Measurements from ENCODE around the gene LRRC4C.

Gene LRRC4C

DNA sequence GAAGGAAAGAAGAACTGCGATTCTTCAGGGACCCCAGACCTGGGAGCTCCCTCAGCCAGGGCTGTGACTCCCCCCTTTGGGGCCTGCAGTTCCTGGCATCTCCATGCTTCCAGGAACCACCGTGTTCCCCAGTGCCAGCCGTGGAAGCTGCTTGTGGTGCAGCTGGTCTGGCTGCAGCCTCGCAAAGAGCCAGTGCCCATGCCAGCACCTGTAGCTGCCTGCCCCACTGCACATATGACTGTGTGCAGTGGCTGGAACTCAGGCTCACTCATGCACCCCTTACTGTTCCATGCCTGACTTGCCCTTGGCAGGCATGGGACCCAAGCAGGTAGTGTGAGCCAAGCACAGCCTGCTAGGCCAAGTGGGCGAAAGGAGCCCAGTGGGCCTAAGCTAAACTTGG lies 401.3 kb downstream of the LRRC4C start:
- H3K9ac ChIP-seq (ENCODE audit: low read depth, low read length): no peak overlapping the region
- no peak overlapping the region for H3K4me3 ChIP-seq (ENCODE audit: low read depth, low read length)
- no peaks in the 10 kb centered on the region for H3K9me3 ChIP-seq (ENCODE audit: control insufficient read depth, insufficient read depth, low read length)
- H3K36me3 ChIP-seq (ENCODE audit: control insufficient read depth, insufficient read depth, low read length): no peaks in the 10 kb centered on the region
- no peak overlapping the region for H3K27ac ChIP-seq (ENCODE audit: low read depth, low read length)
- H3K4me1 ChIP-seq (ENCODE audit: control insufficient read depth, insufficient read depth, low read length): peaks cover 8% of the 10 kb centered on the region; the same call in 1 of the 2 replicates
- no peaks in the 10 kb centered on the region for H3K27me3 ChIP-seq (ENCODE audit: control insufficient read depth, insufficient read depth, low read length)

GRCh38 chr11:41056892-41057569 lies 402.4 kb downstream of the LRRC4C start:
- H3K27me3 ChIP-seq (ENCODE audit: control insufficient read depth, insufficient read depth, low read length): no peaks in the 10 kb centered on the region
- H3K36me3 ChIP-seq (ENCODE audit: control insufficient read depth, insufficient read depth, low read length): no peaks in the 10 kb centered on the region
- H3K4me3 ChIP-seq (ENCODE audit: low read depth, low read length): no peak overlapping the region
- H3K9ac ChIP-seq (ENCODE audit: low read depth, low read length): no peak overlapping the region
- H3K9me3 ChIP-seq (ENCODE audit: control insufficient read depth, insufficient read depth, low read length): no peaks in the 10 kb centered on the region
- H3K27ac ChIP-seq (ENCODE audit: low read depth, low read length): no peak overlapping the region
- H3K4me1 ChIP-seq (ENCODE audit: control insufficient read depth, insufficient read depth, low read length): peaks cover 10% of the 10 kb centered on the region; the same call in 1 of the 2 replicates

- Histone ChIP-seq H3K36me3 (ENCODE audit: control insufficient read depth, insufficient read depth, low read length) (no peaks in the 10 kb centered on the region), H3K9ac (ENCODE audit: low read depth, low read length) (no peak overlapping the region), H3K4me1 (ENCODE audit: control insufficient read depth, insufficient read depth, low read length) (peaks cover 10% of the 10 kb centered on the region; the same call in 1 of the 2 replicates), H3K9me3 (ENCODE audit: control insufficient read depth, insufficient read depth, low read length) (no peaks in the 10 kb centered on the region), H3K27me3 (ENCODE audit: control insufficient read depth, insufficient read depth, low read length) (no peaks in the 10 kb centered on the region), H3K27ac (ENCODE audit: low read depth, low read length) (no peak overlapping the region), H3K4me3 (ENCODE audit: low read depth, low read length) (no peak overlapping the region)
Observed at GRCh38 chr11:41053894-41054293, 405.6 kb downstream of the LRRC4C start.

DNA sequence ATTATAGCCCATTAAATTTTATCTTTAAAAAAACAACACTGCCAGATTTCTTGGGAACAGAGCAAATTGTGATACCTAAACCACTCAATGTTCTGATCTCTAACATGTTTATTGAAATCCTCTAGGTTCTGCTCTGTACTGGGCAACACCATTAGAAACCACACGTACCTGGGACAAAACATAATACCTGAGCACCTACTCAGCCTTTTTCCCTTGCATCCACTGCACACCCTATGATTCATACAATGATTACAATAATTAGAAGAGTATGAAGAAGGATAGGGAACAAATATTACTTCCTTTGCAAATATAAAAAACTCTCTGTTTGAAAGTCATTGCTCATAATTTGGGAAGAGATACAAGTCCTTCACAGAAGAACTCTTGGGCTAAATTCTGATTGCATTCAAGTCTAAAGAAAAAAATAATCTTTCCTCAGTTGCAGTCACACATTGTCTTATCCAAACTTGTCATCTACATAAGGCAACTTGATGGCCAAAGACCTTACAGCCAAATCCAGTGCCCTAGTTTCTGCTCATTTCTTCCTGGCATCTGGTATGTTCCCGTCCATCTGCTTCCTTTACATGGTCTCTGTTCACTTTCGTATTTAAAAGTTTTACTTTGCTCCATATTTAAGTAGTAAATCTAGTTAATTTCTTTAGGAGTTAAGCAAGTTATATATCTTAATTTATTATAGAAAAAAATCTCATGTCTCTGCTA lies 407.4 kb downstream of the LRRC4C start:
- H3K4me1 ChIP-seq (ENCODE audit: control insufficient read depth, insufficient read depth, low read length): peaks cover 10% of the 10 kb centered on the region; the same call in 1 of the 2 replicates

GRCh38 chr11:41050791-41051190 lies 408.7 kb downstream of the LRRC4C start:
- Histone ChIP-seq H3K9me3 (ENCODE audit: control insufficient read depth, insufficient read depth, low read length) (no peaks in the 10 kb centered on the region), H3K27ac (ENCODE audit: low read depth, low read length) (no peak overlapping the region), H3K27me3 (ENCODE audit: control insufficient read depth, insufficient read depth, low read length) (no peaks in the 10 kb centered on the region), H3K4me1 (ENCODE audit: control insufficient read depth, insufficient read depth, low read length) (peaks cover 10% of the 10 kb centered on the region; the same call in 1 of the 2 replicates), H3K36me3 (ENCODE audit: control insufficient read depth, insufficient read depth, low read length) (no peaks in the 10 kb centered on the region), H3K4me3 (ENCODE audit: low read depth, low read length) (no peak overlapping the region), H3K9ac (ENCODE audit: low read depth, low read length) (no peak overlapping the region)

More for the DNA sequence above, 407.4 kb downstream of the LRRC4C start:
- no peak overlapping the region for H3K9ac ChIP-seq (ENCODE audit: low read depth, low read length)
- H3K27ac ChIP-seq (ENCODE audit: low read depth, low read length): no peak overlapping the region
- H3K27me3 ChIP-seq (ENCODE audit: control insufficient read depth, insufficient read depth, low read length): no peaks in the 10 kb centered on the region
- no peak overlapping the region for H3K4me3 ChIP-seq (ENCODE audit: low read depth, low read length)
- no peaks in the 10 kb centered on the region for H3K9me3 ChIP-seq (ENCODE audit: control insufficient read depth, insufficient read depth, low read length)
- no peaks in the 10 kb centered on the region for H3K36me3 ChIP-seq (ENCODE audit: control insufficient read depth, insufficient read depth, low read length)

DNA sequence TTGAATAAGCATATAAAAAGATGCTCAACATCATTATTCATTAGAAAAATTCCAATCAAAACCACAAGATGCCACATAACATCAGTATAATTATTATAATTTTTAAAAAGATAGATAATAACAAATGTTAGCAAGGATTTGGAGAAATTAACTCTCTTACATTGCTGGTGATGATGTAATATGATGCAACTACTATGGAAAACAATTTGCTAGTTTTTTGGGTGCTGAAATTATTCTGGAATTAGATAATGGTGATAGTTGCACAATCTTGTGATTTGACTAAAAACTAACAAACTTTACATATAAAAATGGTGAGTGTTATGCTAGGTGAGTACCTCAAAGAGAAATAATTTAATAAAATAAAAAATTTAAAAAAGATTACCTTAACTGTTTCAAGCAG lies 412.2 kb downstream of the LRRC4C start:
- Histone ChIP-seq H3K4me3 (ENCODE audit: low read depth, low read length) (no peak overlapping the region), H3K27ac (ENCODE audit: low read depth, low read length) (no peak overlapping the region), H3K4me1 (ENCODE audit: control insufficient read depth, insufficient read depth, low read length) (peaks cover 13% of the 10 kb centered on the region), H3K27me3 (ENCODE audit: control insufficient read depth, insufficient read depth, low read length) (no peaks in the 10 kb centered on the region), H3K9me3 (ENCODE audit: control insufficient read depth, insufficient read depth, low read length) (no peaks in the 10 kb centered on the region), H3K36me3 (ENCODE audit: control insufficient read depth, insufficient read depth, low read length) (no peaks in the 10 kb centered on the region), H3K9ac (ENCODE audit: low read depth, low read length) (no peak overlapping the region)

- Histone ChIP-seq H3K9me3 (ENCODE audit: control insufficient read depth, insufficient read depth, low read length) (no peaks in the 10 kb centered on the region), H3K4me3 (ENCODE audit: low read depth, low read length) (no peak overlapping the region), H3K27ac (ENCODE audit: low read depth, low read length) (no peak overlapping the region), H3K36me3 (ENCODE audit: control insufficient read depth, insufficient read depth, low read length) (no peaks in the 10 kb centered on the region), H3K27me3 (ENCODE audit: control insufficient read depth, insufficient read depth, low read length) (no peaks in the 10 kb centered on the region), H3K4me1 (ENCODE audit: control insufficient read depth, insufficient read depth, low read length) (peaks cover 13% of the 10 kb centered on the region), H3K9ac (ENCODE audit: low read depth, low read length) (no peak overlapping the region)
Observed at GRCh38 chr11:41045266-41045665, 414.2 kb downstream of the LRRC4C start.

- Histone ChIP-seq H3K9me3 (ENCODE audit: control insufficient read depth, insufficient read depth, low read length) (no peaks in the 10 kb centered on the region), H3K36me3 (ENCODE audit: control insufficient read depth, insufficient read depth, low read length) (no peaks in the 10 kb centered on the region)
Observed at GRCh38 chr11:41044747-41045146, 414.7 kb downstream of the LRRC4C start.

DNA sequence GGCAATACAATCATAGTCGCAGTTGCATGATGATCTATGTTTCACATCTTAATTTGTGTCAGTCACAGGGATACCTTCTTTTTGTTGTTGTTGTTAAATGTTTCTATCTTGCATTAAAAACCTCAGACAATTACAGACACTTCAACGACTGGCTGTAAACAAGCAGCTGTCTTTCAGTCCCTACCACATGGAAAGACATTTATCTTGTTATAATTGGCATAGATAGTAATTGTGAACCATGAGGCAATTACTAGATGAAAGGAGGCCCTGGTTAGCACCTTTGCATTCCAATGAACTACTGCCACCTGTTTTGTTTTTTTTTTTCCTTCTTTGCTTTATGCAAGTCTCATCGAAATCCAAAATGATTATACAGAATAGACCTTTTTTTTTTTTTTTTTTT lies 416.8 kb downstream of the LRRC4C start:
- Histone ChIP-seq H3K4me1 (ENCODE audit: control insufficient read depth, insufficient read depth, low read length) (peaks cover 23% of the 10 kb centered on the region), H3K9ac (ENCODE audit: low read depth, low read length) (no peak overlapping the region), H3K9me3 (ENCODE audit: control insufficient read depth, insufficient read depth, low read length) (no peaks in the 10 kb centered on the region), H3K4me3 (ENCODE audit: low read depth, low read length) (no peak overlapping the region), H3K36me3 (ENCODE audit: control insufficient read depth, insufficient read depth, low read length) (no peaks in the 10 kb centered on the region), H3K27me3 (ENCODE audit: control insufficient read depth, insufficient read depth, low read length) (no peaks in the 10 kb centered on the region), H3K27ac (ENCODE audit: low read depth, low read length) (no peak overlapping the region)

More at GRCh38 chr11:41044747-41045146, 414.7 kb downstream of the LRRC4C start:
- H3K27ac ChIP-seq (ENCODE audit: low read depth, low read length): no peak overlapping the region
- peaks cover 13% of the 10 kb centered on the region for H3K4me1 ChIP-seq (ENCODE audit: control insufficient read depth, insufficient read depth, low read length)
- no peak overlapping the region for H3K9ac ChIP-seq (ENCODE audit: low read depth, low read length)
- no peak overlapping the region for H3K4me3 ChIP-seq (ENCODE audit: low read depth, low read length)
- no peaks in the 10 kb centered on the region for H3K27me3 ChIP-seq (ENCODE audit: control insufficient read depth, insufficient read depth, low read length)

- peaks cover 23% of the 10 kb centered on the region for H3K4me1 ChIP-seq (ENCODE audit: control insufficient read depth, insufficient read depth, low read length)
- H3K4me3 ChIP-seq (ENCODE audit: low read depth, low read length): no peak overlapping the region
- H3K27ac ChIP-seq (ENCODE audit: low read depth, low read length): no peak overlapping the region
- H3K36me3 ChIP-seq (ENCODE audit: control insufficient read depth, insufficient read depth, low read length): no peaks in the 10 kb centered on the region
- H3K27me3 ChIP-seq (ENCODE audit: control insufficient read depth, insufficient read depth, low read length): no peaks in the 10 kb centered on the region
- no peak overlapping the region for H3K9ac ChIP-seq (ENCODE audit: low read depth, low read length)
- H3K9me3 ChIP-seq (ENCODE audit: control insufficient read depth, insufficient read depth, low read length): no peaks in the 10 kb centered on the region
Observed at GRCh38 chr11:41040474-41040873, 419.0 kb downstream of the LRRC4C start.

DNA sequence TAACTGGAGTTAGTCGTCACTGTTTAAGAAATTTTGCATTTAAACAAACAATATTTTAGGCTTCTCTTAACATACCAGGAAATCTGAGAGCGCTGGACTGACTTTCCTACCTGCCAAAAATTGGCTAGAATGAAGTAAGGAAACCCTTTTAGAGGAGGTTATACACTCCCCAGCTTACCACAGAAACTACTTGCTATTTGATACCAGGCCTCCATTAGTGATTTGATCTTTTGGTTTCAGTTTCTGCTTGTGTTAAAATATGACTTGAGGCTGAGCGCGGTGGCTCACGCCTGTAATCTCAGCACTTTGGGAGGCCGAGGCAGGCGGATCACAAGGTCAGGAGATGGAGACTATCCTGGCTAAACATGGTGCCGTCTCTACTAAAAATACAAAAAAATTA lies 419.9 kb downstream of the LRRC4C start:
- Histone ChIP-seq H3K36me3 (ENCODE audit: control insufficient read depth, insufficient read depth, low read length) (no peaks in the 10 kb centered on the region), H3K27me3 (ENCODE audit: control insufficient read depth, insufficient read depth, low read length) (no peaks in the 10 kb centered on the region), H3K4me1 (ENCODE audit: control insufficient read depth, insufficient read depth, low read length) (peaks cover 16% of the 10 kb centered on the region; the same call in 1 of the 2 replicates), H3K9ac (ENCODE audit: low read depth, low read length) (no peak overlapping the region), H3K9me3 (ENCODE audit: control insufficient read depth, insufficient read depth, low read length) (no peaks in the 10 kb centered on the region), H3K4me3 (ENCODE audit: low read depth, low read length) (no peak overlapping the region), H3K27ac (ENCODE audit: low read depth, low read length) (no peak overlapping the region)
